NB4 (cell line): Measurements from ENCODE around the gene LRRC32.
"Not testable (repeated sequence)": the region's sequence is repeated elsewhere in the genome, so short reads cannot be mapped to it uniquely, and the experiment has no call there.

Experiments used
- DNase-seq: peaks from one replicate; pipeline ENCODE4 v3.0.0; 2010; ENCODE audit warnings: low read depth
- H3K4me3 ChIP-seq: one replicate; pipeline ENCODE4 v1.5.1; 2011; ENCODE audit warnings: mild to moderate bottlenecking, low read depth, low read length, moderate library complexity
- CTCF ChIP-seq: IDR thresholded peaks from one replicate; pipeline ENCODE4 v1.5.1; 2012; ENCODE audit warnings: low read depth, low read length
- MAX ChIP-seq: IDR thresholded peaks from 2 replicates; pipeline ENCODE4 v1.6.1; 2011; ENCODE audit warnings: low read depth, low read length
- MYC ChIP-seq: IDR thresholded peaks from 2 replicates; pipeline ENCODE4 v1.6.1; 2011; ENCODE audit warnings: low read depth, low read length
- POLR2A ChIP-seq: IDR thresholded peaks from 2 replicates; pipeline ENCODE4 v1.6.1; 2011; ENCODE audit warnings: mild to moderate bottlenecking; ENCODE audit not compliant: insufficient read length; ENCODE audit errors: extremely low read depth

LRRC32 gene

GRCh38 chr11:76622493-76623094, 48.0 kb downstream of the LRRC32 start:
- TF ChIP-seq MAX (no peak), POLR2A (no peak), CTCF (no peak), MYC (no peak)
- H3K4me3 ChIP-seq, result no peak overlapping the region
- DNase-seq, result no peak

GRCh38 chr11:76621868-76622267, 48.7 kb downstream of the LRRC32 start:
- no peak overlapping the region for H3K4me3 ChIP-seq
- TF ChIP-seq CTCF (no peak), MYC (no peak), POLR2A (no peak), MAX (no peak)
- no peak for DNase-seq

GRCh38 chr11:76621466-76621865, 49.1 kb downstream of the LRRC32 start:
- TF ChIP-seq MYC, result no peak
- no peak for TF ChIP-seq MAX
- TF ChIP-seq POLR2A, result no peak
- TF ChIP-seq CTCF, result no peak
- H3K4me3 ChIP-seq, result no peak overlapping the region
- DNase-seq, result no peak

GRCh38 chr11:76620489-76620888, 50.1 kb downstream of the LRRC32 start:
- DNase-seq, result no peak
- no peak overlapping the region for H3K4me3 ChIP-seq
- no peak for TF ChIP-seq MAX
- no peak for TF ChIP-seq POLR2A
- TF ChIP-seq MYC, result no peak
- no peak for TF ChIP-seq CTCF

GRCh38 chr11:76619801-76620200, 50.7 kb downstream of the LRRC32 start:
- not testable (repeated sequence) for H3K4me3 ChIP-seq, DNase-seq

- DNase-seq, result no peak
- no peak for TF ChIP-seq MYC
- H3K4me3 ChIP-seq, result no peak overlapping the region
Observed at GRCh38 chr11:76617553-76618265, 52.8 kb downstream of the LRRC32 start.
